Smooth muscle cell (in vitro differentiated cells): Measurements from ENCODE around the gene DDC. TPM values are rescaled to one million over a fixed set of nuclear protein-coding genes. Genes with fewer than 3 reads are reported as not detected.
"Not testable (repeated sequence)": the region's sequence is repeated elsewhere in the genome, so short reads cannot be mapped to it uniquely, and the experiment has no call there.

ENCODE experiments used
- DNase-seq: peaks from one replicate; lab custom pipeline; 2025; ENCODE audit not compliant: unreplicated experiment; lab: John Stamatoyannopoulos, UW
- H2AFZ ChIP-seq: fragments of 200-600 bp; sonication (generic); 2 replicates; pipeline ENCODE4 v1.6.0; 2016; ENCODE audit warnings: antibody characterized with exemption, low read depth, mild to moderate bottlenecking
- H3F3A ChIP-seq: fragments of 200-600 bp; sonication (generic); 2 replicates; pipeline ENCODE4 v1.6.0; 2017; ENCODE audit warnings: antibody characterized with exemption, low read depth
- H3K27ac ChIP-seq: fragments of 200-600 bp; sonication (generic); 2 replicates; pipeline ENCODE4 v1.5.1; 2016; ENCODE audit warnings: low read depth, mild to moderate bottlenecking
- H3K27me3 ChIP-seq: fragments of 200-600 bp; sonication (generic); 2 replicates; pipeline ENCODE4 v1.6.1; 2016; ENCODE audit warnings: low read depth, mild to moderate bottlenecking
- H3K36me3 ChIP-seq: fragments of 200-600 bp; sonication (generic); 2 replicates; pipeline ENCODE4 v1.5.1; 2016; ENCODE audit warnings: low read depth
- H3K4me1 ChIP-seq: fragments of 200-600 bp; sonication (generic); 2 replicates; pipeline ENCODE4 v1.5.1; 2016; ENCODE audit warnings: low read depth
- H3K4me2 ChIP-seq: fragments of 200-600 bp; sonication (generic); 2 replicates; pipeline ENCODE4 v1.6.0; 2016; ENCODE audit warnings: mild to moderate bottlenecking
- H3K4me3 ChIP-seq: fragments of 200-600 bp; sonication (generic); 2 replicates; pipeline ENCODE4 v1.5.1; 2016; ENCODE audit warnings: mild to moderate bottlenecking
- H3K79me2 ChIP-seq: fragments of 200-600 bp; sonication (generic); 2 replicates; pipeline ENCODE4 v1.6.0; 2016; ENCODE audit warnings: low read depth, mild to moderate bottlenecking
- H3K9ac ChIP-seq: fragments of 200-600 bp; sonication (generic); 2 replicates; pipeline ENCODE4 v1.6.0; 2016; ENCODE audit warnings: low read depth
- H3K9me3 ChIP-seq: fragments of 200-600 bp; sonication (generic); replicated peaks from 2 replicates; pipeline ENCODE4 v1.5.1; 2016; ENCODE audit warnings: low read depth
- H4K20me1 ChIP-seq: fragments of 200-600 bp; sonication (generic); 2 replicates; pipeline ENCODE4 v1.6.0; 2016; ENCODE audit warnings: low read depth
- CTCF ChIP-seq: fragments of 200-600 bp; sonication (generic); IDR thresholded peaks from 2 replicates; pipeline ENCODE4 v1.5.1; 2017; ENCODE audit warnings: borderline replicate concordance, mild to moderate bottlenecking, antibody characterized with exemption; ENCODE audit not compliant: insufficient read depth, poor library complexity, severe bottlenecking
- WGBS: methylation state at CpG from one replicate; pipeline ENCODE4 v1.1.7; 2016; ENCODE audit warnings: low lambda C conversion rate; 5-methylcytosine and 5-hydroxymethylcytosine counted together
- polyA plus RNA-seq: library from polyadenylated mRNA; unstranded; fragments of >200 nt; fragmentation: Nextera tagmentation; extraction: Ambion mirVana; gene quantifications from 2 replicates; pipeline ENCODE4 v1.2.1, GENCODE V29; 2016
- total RNA-seq: library from RNA; depleted of rRNA; stranded (reverse); fragments of >200 nt; gene quantifications from 2 replicates; pipeline ENCODE4 v1.2.3, GENCODE V29; 2014

DDC gene
- total and polyA plus RNA-seq, 2 experiments from 2014 or later = not detected

GRCh38 chr7:50530766-50531165 is 34.4 kb downstream of the DDC start:
- H3K27me3 ChIP-seq = no peaks in the 10 kb centered on the region
- peaks cover 5% of the 10 kb centered on the region for H3K4me1 ChIP-seq
- peak overlapping the region; percentile 74 for H3K27ac ChIP-seq
- no peaks in the 10 kb centered on the region for H3K9me3 ChIP-seq
- DNase-seq = no peak
- peak overlapping the region; percentile 72 for H3K9ac ChIP-seq
- peaks cover 3% of the 10 kb centered on the region for H3F3A ChIP-seq
- H2AFZ ChIP-seq = no peak overlapping the region
- no peaks in the 10 kb centered on the region for H4K20me1 ChIP-seq
- H3K79me2 ChIP-seq = no peaks in the 10 kb centered on the region
- no peak overlapping the region for H3K4me3 ChIP-seq
- WGBS = 100% methylated on average over 1 of the region's 1 CpG
- TF ChIP-seq CTCF = no peak
- no peak overlapping the region for H3K4me2 ChIP-seq
- H3K36me3 ChIP-seq = no peaks in the 10 kb centered on the region

GRCh38 chr7:50529093-50529862 is 35.9 kb downstream of the DDC start:
- 88% methylated on average over 15 of the region's 15 CpGs for WGBS
- Histone ChIP-seq H3K27ac (no peak overlapping the region), H3K4me1 (peaks cover 5% of the 10 kb centered on the region), H3K4me3 (no peak overlapping the region), H3K27me3 (no peaks in the 10 kb centered on the region), H4K20me1 (no peaks in the 10 kb centered on the region), H3K36me3 (no peaks in the 10 kb centered on the region), H3K9me3 (no peaks in the 10 kb centered on the region), H2AFZ (no peak overlapping the region), H3K9ac (no peak overlapping the region), H3K79me2 (no peaks in the 10 kb centered on the region), H3K4me2 (no peak overlapping the region), H3F3A (peaks cover 3% of the 10 kb centered on the region)
- no peak for TF ChIP-seq CTCF
- DNase-seq = no peak

- no peak for TF ChIP-seq CTCF
- DNase-seq = no peak
Observed at GRCh38 chr7:50528266-50529092, 36.7 kb downstream of the DDC start.

GRCh38 chr7:50519350-50519749 is 45.9 kb downstream of the DDC start:
- not testable (repeated sequence) for H3K27me3 ChIP-seq, H3K9ac ChIP-seq, H3K4me1 ChIP-seq, H2AFZ ChIP-seq, H4K20me1 ChIP-seq, H3F3A ChIP-seq, H3K4me2 ChIP-seq, H3K9me3 ChIP-seq, H3K36me3 ChIP-seq, H3K4me3 ChIP-seq, H3K27ac ChIP-seq, H3K79me2 ChIP-seq, DNase-seq
- 76% methylated on average over 3 of the region's 3 CpGs for WGBS

More at GRCh38 chr7:50528266-50529092, 36.7 kb downstream of the DDC start:
- Histone ChIP-seq H3F3A (no peaks in the 10 kb centered on the region), H3K4me3 (no peak overlapping the region), H3K36me3 (no peaks in the 10 kb centered on the region), H2AFZ (no peak overlapping the region), H3K79me2 (no peaks in the 10 kb centered on the region), H3K4me1 (peaks cover 5% of the 10 kb centered on the region), H3K4me2 (no peak overlapping the region), H3K9ac (no peak overlapping the region), H3K9me3 (no peaks in the 10 kb centered on the region), H4K20me1 (no peaks in the 10 kb centered on the region), H3K27me3 (no peaks in the 10 kb centered on the region), H3K27ac (no peak overlapping the region)
- WGBS = 71% methylated on average over 11 of the region's 11 CpGs
